ENCODE measurements around the gene KMT2B. TPM values are rescaled to one million over a fixed set of nuclear protein-coding genes. Genes with fewer than 3 reads are reported as not detected.

The KMT2B gene
- total and polyA plus RNA-seq, 2 experiments from 2014 or later = 15.8 to 49.8 TPM

- TF ChIP-seq ZNF114 (CRISPR knock-in tag; IDR thresholded peaks at IDR 0.05) (no peak), NANOG (IDR thresholded peaks at IDR 0.05; ENCODE audit: borderline replicate concordance) (no peak)
These were observed 58.4 kb downstream of the KMT2B start (continued) for GRCh38 chr19:35776102-35776788.

- Histone ChIP-seq H3K79me2 (replicated peaks; ENCODE audit: insufficient read depth) (no peaks in the 10 kb centered on the region), H4K20me1 (replicated peaks; ENCODE audit: insufficient read depth) (no peaks in the 10 kb centered on the region), H3K9me2 (ENCODE audit: insufficient read depth) (no peaks in the 10 kb centered on the region), H3F3A (replicated peaks; ENCODE audit: low read depth) (peaks cover 9% of the 10 kb centered on the region; the same call in 1 of the 2 replicates), H3K4me2 (peak overlapping the region; percentile 89), H3K36me3 (ENCODE audit: insufficient read depth) (no peaks in the 10 kb centered on the region), H2AFZ (no peak overlapping the region), H3K27ac (ENCODE audit: low read depth) (no peak overlapping the region), H3K27me3 (ENCODE audit: insufficient read depth) (peaks cover 16% of the 10 kb centered on the region), H3K4me3 (peak overlapping the region; percentile 65), H3K4me1 (ENCODE audit: insufficient read depth) (peaks cover 29% of the 10 kb centered on the region)
- DNase-seq (ENCODE audit: low spot score) = peak; percentile 83
- Mint-ChIP-seq H3K36me3 (ENCODE audit: low read depth) (no peaks in the 10 kb centered on the region), H3K27ac (no peak overlapping the region), H3K27me3 (ENCODE audit: insufficient read depth, low read depth, poor library complexity) (peaks cover 27% of the 10 kb centered on the region), H3K4me1 (peaks cover 39% of the 10 kb centered on the region), H3K9me3 (no peaks in the 10 kb centered on the region; the same call in 2 of the 3 replicates), H3K4me3 (peak overlapping the region; percentile 76)
- ATAC-seq = peak; percentile 36
- no peak for TF ChIP-seq ZNF462 (CRISPR knock-in tag; IDR thresholded peaks at IDR 0.05)
- TF ChIP-seq NANOG (IDR thresholded peaks at IDR 0.05; ENCODE audit: borderline replicate concordance) = no peak
- TF ChIP-seq STAT1 (IDR thresholded peaks at IDR 0.05; ENCODE audit: unreplicated experiment) = no peak
- no peak for TF ChIP-seq ZNF114 (CRISPR knock-in tag; IDR thresholded peaks at IDR 0.05)
- TF ChIP-seq EZH2phosphoT487 (IDR thresholded peaks at IDR 0.05; ENCODE audit: unreplicated experiment) = no peak
These were observed 59.5 kb downstream of the KMT2B start for GRCh38 chr19:35777086-35777841.
